Rectal smooth muscle tissue (tissue), 1 donor: Measurements from ENCODE around the gene SHROOM3.

Experiments
- H3K27ac ChIP-seq: one replicate; pipeline ENCODE4 v1.7.0; 2013; ENCODE audit warnings: low read depth, low read length, inconsistent platforms
- H3K27me3 ChIP-seq: one replicate; pipeline ENCODE4 v1.7.0; 2013; ENCODE audit warnings: low read length; ENCODE audit not compliant: control insufficient read depth, insufficient read depth
- H3K36me3 ChIP-seq: one replicate; pipeline ENCODE4 v1.7.0; 2013; ENCODE audit warnings: low read length; ENCODE audit not compliant: control insufficient read depth, insufficient read depth
- H3K4me1 ChIP-seq: one replicate; pipeline ENCODE4 v1.7.0; 2013; ENCODE audit warnings: low read length; ENCODE audit not compliant: control insufficient read depth, insufficient read depth
- H3K4me3 ChIP-seq: one replicate; pipeline ENCODE4 v1.7.0; 2013; ENCODE audit warnings: low read length
- H3K9ac ChIP-seq: one replicate; pipeline ENCODE4 v1.7.0; 2013; ENCODE audit warnings: low read length

The SHROOM3 gene

GRCh38 chr4:76616526-76616925, 181.5 kb downstream of the SHROOM3 start:
- Histone ChIP-seq H3K27ac (no peak overlapping the region), H3K9ac (no peak overlapping the region), H3K27me3 (no peaks in the 10 kb centered on the region), H3K36me3 (no peaks in the 10 kb centered on the region), H3K4me3 (no peak overlapping the region), H3K4me1 (no peaks in the 10 kb centered on the region)

- Histone ChIP-seq H3K4me3 (no peak overlapping the region), H3K9ac (no peak overlapping the region), H3K27ac (no peak overlapping the region), H3K27me3 (no peaks in the 10 kb centered on the region), H3K36me3 (no peaks in the 10 kb centered on the region), H3K4me1 (peaks cover 28% of the 10 kb centered on the region)
Measured at GRCh38 chr4:76620723-76621468, 185.9 kb downstream of the SHROOM3 start.

- Histone ChIP-seq H3K4me1 (peaks cover 28% of the 10 kb centered on the region), H3K27ac (peak overlapping the region; percentile 69), H3K4me3 (no peak overlapping the region), H3K36me3 (no peaks in the 10 kb centered on the region), H3K9ac (no peak overlapping the region), H3K27me3 (no peaks in the 10 kb centered on the region)
Measured at GRCh38 chr4:76622126-76622525, 187.1 kb downstream of the SHROOM3 start.

GRCh38 chr4:76622717-76623116, 187.7 kb downstream of the SHROOM3 start:
- peaks cover 28% of the 10 kb centered on the region for H3K4me1 ChIP-seq
- H3K27me3 ChIP-seq: no peaks in the 10 kb centered on the region
- H3K4me3 ChIP-seq: no peak overlapping the region
- H3K27ac ChIP-seq: peak overlapping the region; percentile 69
- no peak overlapping the region for H3K9ac ChIP-seq
- no peaks in the 10 kb centered on the region for H3K36me3 ChIP-seq

GRCh38 chr4:76623217-76624045, 188.4 kb downstream of the SHROOM3 start:
- Histone ChIP-seq H3K36me3 (no peaks in the 10 kb centered on the region), H3K9ac (no peak overlapping the region), H3K27ac (peak overlapping the region; percentile 69), H3K4me1 (peaks cover 28% of the 10 kb centered on the region), H3K4me3 (no peak overlapping the region), H3K27me3 (no peaks in the 10 kb centered on the region)

DNA sequence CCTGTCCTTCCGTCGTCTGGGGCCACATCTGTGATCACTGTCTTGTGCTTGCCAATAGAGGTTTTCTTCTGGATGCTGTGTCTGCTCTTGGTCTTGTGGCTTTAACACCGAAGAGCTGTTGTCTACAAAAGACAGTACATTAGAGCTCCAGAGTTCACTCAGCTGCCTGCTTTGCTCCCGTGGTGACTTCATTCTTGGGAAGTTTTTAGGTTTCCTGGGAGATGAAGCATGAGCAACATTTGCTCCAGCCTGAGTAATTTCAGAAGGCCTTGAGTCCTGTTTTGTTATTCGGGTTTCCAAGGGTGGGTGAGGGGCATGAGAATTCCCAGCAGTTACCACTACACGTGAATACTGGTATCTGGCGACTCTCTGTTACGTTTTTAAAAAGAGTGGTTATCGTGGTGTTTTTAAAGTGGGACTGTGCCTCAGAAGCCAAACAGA, 189.2 kb downstream of the SHROOM3 start:
- Histone ChIP-seq H3K4me3 (no peak overlapping the region), H3K27ac (peak overlapping the region; percentile 69), H3K9ac (no peak overlapping the region), H3K4me1 (peaks cover 28% of the 10 kb centered on the region), H3K27me3 (no peaks in the 10 kb centered on the region), H3K36me3 (no peaks in the 10 kb centered on the region)

DNA sequence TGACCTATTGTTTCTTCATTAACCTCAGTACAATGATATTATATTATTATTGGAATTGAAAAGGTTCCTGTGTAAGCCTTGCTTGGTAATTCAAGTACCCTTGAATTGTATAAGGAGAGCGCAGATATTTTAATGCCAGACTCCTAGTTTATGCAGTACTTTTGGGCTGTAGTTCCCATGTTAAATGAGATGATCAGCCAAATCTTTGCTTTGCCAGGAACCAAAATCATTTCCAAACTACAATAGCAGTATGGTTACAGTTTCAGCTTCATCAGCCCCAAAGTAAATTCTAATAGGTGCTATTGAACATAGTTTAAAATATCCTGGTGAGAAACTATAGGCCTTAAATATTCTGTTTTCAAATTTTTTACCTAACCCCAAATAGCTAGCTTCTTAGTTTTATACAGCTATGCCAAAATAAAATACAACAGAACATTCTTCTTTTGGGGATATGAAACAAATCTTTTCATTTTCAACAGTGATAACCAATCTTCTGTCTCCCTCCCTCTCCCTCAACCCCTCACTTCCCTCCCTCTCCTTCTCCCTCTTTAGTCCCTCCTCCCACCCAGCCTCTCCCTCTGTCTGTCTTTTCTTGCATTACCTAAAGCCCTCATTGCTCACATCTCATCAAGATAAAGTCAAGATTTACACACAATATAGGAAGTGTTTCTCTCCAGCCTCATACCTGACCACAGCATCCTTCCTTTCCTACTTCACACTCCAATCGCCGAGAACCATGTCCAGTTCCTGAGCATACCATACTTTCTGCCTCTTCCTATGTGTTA, 190.1 kb downstream of the SHROOM3 start:
- Histone ChIP-seq H3K27ac (peak overlapping the region; percentile 69), H3K27me3 (no peaks in the 10 kb centered on the region), H3K4me1 (peaks cover 28% of the 10 kb centered on the region), H3K4me3 (no peak overlapping the region), H3K9ac (no peak overlapping the region), H3K36me3 (no peaks in the 10 kb centered on the region)

GRCh38 chr4:76626686-76627465, 191.8 kb downstream of the SHROOM3 start:
- Histone ChIP-seq H3K9ac (no peak overlapping the region), H3K27me3 (no peaks in the 10 kb centered on the region), H3K36me3 (no peaks in the 10 kb centered on the region), H3K4me3 (no peak overlapping the region), H3K27ac (no peak overlapping the region), H3K4me1 (peaks cover 28% of the 10 kb centered on the region)

DNA sequence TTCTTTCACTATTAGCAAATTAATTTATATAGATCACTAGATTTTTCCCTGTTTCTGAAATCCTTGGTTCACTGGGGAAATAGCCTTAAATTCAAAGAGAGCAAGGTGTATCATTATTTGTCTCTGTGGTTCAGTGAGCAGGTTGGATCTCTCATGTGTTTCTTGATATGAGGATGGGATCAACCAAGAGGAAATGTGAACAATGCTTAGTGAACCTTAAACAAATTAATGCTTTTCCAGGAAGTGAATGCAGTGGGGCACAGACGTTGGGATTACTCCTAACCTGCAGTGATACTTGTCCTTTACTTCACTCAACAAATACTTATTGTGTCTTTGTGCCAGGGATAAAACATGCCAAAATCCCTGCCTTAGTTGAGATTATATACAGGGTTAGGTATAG, 193.2 kb downstream of the SHROOM3 start:
- Histone ChIP-seq H3K9ac (no peak overlapping the region), H3K27me3 (no peaks in the 10 kb centered on the region)

DNA sequence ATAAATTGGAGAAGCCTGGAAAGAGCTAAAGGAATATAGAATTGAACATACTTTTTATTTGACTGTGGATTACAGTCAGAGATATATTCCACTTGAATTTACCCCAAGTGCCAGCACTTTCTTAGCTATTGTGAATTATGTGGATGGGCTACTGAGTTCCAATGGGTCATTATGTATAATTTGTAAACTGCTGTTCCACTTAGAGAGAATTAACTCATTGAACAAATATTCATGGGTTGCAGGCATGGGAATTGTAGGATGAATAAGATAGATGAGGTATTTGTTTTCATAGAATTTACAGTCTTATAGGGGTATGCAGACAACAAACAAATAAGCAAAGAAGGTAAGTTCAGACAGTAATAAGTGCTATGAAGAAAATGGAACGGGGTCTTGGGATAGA, 195.7 kb downstream of the SHROOM3 start:
- Histone ChIP-seq H3K4me3 (no peak overlapping the region), H3K4me1 (no peaks in the 10 kb centered on the region), H3K9ac (no peak overlapping the region), H3K36me3 (no peaks in the 10 kb centered on the region), H3K27me3 (no peaks in the 10 kb centered on the region), H3K27ac (no peak overlapping the region)

More for the DNA sequence above, 193.2 kb downstream of the SHROOM3 start:
- Histone ChIP-seq H3K27ac (no peak overlapping the region), H3K36me3 (no peaks in the 10 kb centered on the region), H3K4me3 (no peak overlapping the region), H3K4me1 (peaks cover 14% of the 10 kb centered on the region)

GRCh38 chr4:76634220-76634619, 199.2 kb downstream of the SHROOM3 start:
- Histone ChIP-seq H3K4me1 (no peaks in the 10 kb centered on the region), H3K27me3 (no peaks in the 10 kb centered on the region), H3K27ac (no peak overlapping the region), H3K36me3 (no peaks in the 10 kb centered on the region), H3K4me3 (no peak overlapping the region), H3K9ac (no peak overlapping the region)
